ENCODE results near the gene OPN3. TPM values are rescaled to one million over a fixed set of nuclear protein-coding genes. Genes with fewer than 3 reads are reported as not detected.

OPN3 gene
- total RNA-seq, 1 donor from 2014 or later, result 20.0 TPM

DNA sequence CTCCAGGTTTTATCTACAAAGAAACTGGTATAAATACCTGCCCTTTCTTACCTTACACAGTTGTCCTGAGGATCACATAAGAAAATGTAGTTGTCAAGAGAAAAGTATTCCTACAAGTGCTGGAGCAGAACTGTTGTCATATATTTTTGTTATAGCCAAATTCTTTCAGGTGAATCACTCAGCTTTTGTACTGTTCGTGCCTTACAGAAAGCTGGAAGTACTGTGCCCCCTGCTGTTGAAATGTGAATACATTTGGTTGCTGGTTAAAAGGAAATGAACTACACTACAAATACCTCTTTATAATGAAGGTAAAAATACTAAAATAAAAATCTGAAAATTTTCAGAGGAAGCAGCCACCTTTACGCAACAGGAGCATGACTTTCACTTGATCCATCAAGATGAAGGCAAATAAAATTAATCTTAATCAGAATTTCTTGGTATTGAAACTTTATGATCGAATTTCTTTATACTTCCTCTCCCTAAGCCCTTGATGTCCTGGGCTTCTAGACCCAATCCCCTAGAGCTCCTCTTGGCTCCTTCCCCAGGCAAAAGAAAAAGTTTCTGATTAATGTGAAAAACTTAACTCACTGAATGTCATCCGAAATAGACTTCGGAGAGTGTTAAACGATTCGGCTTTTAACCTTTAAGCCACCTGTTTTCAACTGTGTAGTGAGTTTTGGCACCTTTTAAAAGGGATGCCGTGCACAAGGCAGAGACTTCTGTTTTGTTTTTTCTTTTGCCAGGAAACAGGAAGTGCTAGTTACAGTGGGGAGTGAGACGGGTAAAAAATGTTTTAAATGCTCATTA, 12.5 kb downstream of the OPN3 start:
- Mint-ChIP-seq H3K4me3 (ENCODE audit: unreplicated experiment) (no peak overlapping the region), H3K9me3 (ENCODE audit: low read depth) (no peaks in the 10 kb centered on the region), H3K27me3 (ENCODE audit: low read depth) (no peaks in the 10 kb centered on the region), H3K27ac (ENCODE audit: unreplicated experiment) (no peak overlapping the region), H3K4me1 (ENCODE audit: low read depth) (peaks cover 18% of the 10 kb centered on the region), H3K36me3 (ENCODE audit: low read depth) (peaks cover 5% of the 10 kb centered on the region)
- no peak for DNase-seq (ENCODE audit: low spot score)
- TF ChIP-seq, protein P1, sequence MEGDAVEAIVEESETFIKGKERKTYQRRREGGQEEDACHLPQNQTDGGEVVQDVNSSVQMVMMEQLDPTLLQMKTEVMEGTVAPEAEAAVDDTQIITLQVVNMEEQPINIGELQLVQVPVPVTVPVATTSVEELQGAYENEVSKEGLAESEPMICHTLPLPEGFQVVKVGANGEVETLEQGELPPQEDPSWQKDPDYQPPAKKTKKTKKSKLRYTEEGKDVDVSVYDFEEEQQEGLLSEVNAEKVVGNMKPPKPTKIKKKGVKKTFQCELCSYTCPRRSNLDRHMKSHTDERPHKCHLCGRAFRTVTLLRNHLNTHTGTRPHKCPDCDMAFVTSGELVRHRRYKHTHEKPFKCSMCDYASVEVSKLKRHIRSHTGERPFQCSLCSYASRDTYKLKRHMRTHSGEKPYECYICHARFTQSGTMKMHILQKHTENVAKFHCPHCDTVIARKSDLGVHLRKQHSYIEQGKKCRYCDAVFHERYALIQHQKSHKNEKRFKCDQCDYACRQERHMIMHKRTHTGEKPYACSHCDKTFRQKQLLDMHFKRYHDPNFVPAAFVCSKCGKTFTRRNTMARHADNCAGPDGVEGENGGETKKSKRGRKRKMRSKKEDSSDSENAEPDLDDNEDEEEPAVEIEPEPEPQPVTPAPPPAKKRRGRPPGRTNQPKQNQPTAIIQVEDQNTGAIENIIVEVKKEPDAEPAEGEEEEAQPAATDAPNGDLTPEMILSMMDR (IDR thresholded peaks at IDR 0.05), result peak; percentile 83

DNA sequence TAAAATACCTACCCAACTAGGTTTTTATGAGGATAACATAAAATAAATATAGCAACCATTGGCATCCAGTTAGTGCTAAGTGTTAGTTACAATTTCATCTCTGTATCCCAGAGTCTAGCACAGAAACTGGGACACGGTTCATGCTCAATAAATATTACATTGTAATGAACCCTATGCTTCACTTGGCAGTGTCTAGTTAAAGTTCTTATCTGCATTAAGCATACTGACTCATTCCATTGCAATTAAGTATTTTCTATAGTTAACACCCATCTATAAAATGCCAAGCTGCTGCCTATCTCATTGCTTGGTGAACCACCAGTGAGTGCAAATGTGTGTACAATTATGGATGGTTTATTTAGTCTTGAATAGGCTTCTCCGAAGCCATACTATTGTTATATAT, 15.2 kb downstream of the OPN3 start:
- Mint-ChIP-seq H3K36me3 (ENCODE audit: low read depth) (peaks cover 7% of the 10 kb centered on the region), H3K9me3 (ENCODE audit: low read depth) (no peaks in the 10 kb centered on the region), H3K4me3 (ENCODE audit: unreplicated experiment) (no peak overlapping the region), H3K27me3 (ENCODE audit: low read depth) (no peaks in the 10 kb centered on the region), H3K4me1 (ENCODE audit: low read depth) (peaks cover 11% of the 10 kb centered on the region), H3K27ac (ENCODE audit: unreplicated experiment) (no peak overlapping the region)
- DNase-seq (ENCODE audit: low spot score), result no peak
- TF ChIP-seq, protein P1 (IDR thresholded peaks at IDR 0.05), result no peak

DNA sequence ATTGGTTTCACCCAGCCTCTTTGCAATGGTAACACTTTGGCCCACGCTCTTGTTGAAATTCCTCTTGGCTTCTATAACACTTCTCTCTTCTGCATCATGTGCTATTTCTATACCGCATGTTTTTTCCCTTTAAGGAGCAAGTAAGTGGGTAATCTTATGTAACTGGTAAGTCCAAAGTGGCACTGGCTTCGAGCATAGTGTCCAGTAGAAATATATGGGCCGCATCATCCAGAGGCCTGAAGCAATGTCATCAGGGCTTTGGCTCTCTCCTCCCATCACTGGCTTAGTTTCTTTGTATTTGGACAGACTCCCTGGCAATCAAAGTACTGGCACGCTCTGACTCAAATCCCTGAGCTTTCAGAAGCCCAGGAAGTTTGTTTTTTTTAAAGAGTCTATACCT, 17.5 kb downstream of the OPN3 start:
- no peak overlapping the region for H3K4me3 Mint-ChIP-seq (ENCODE audit: unreplicated experiment)
- H3K27me3 Mint-ChIP-seq (ENCODE audit: low read depth), result no peaks in the 10 kb centered on the region
- no peak for DNase-seq (ENCODE audit: low spot score)
- H3K4me1 Mint-ChIP-seq (ENCODE audit: low read depth), result peaks cover 3% of the 10 kb centered on the region
- H3K9me3 Mint-ChIP-seq (ENCODE audit: low read depth), result no peaks in the 10 kb centered on the region
- H3K36me3 Mint-ChIP-seq (ENCODE audit: low read depth), result peaks cover 5% of the 10 kb centered on the region
- TF ChIP-seq, protein P1 (IDR thresholded peaks at IDR 0.05), result no peak
- no peak overlapping the region for H3K27ac Mint-ChIP-seq (ENCODE audit: unreplicated experiment)

DNA sequence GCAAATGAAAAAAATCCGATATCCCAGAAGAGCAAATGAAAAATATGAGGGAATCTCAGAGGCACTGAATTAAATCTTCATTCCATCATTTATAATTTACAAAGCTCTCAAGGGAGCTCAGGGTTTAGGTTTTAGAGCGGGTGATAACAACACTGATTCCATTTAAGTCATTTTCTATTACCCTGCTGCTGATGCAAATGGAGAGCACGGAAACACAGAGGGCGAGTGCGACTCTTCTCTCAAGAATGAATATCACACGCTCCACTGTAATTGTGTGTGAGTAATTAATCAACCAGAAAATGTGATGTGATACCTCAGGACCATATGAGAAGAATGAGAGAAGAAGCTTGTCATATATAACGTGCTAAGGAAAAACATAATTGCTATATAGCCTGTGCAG, 22.7 kb downstream of the OPN3 start:
- no peak overlapping the region for H3K27ac Mint-ChIP-seq (ENCODE audit: unreplicated experiment)
- no peak overlapping the region for H3K4me3 Mint-ChIP-seq (ENCODE audit: unreplicated experiment)
- H3K9me3 Mint-ChIP-seq (ENCODE audit: low read depth), result no peaks in the 10 kb centered on the region
- H3K27me3 Mint-ChIP-seq (ENCODE audit: low read depth), result no peaks in the 10 kb centered on the region
- no peak for DNase-seq (ENCODE audit: low spot score)
- TF ChIP-seq, protein P1 (IDR thresholded peaks at IDR 0.05), result no peak
- peaks cover 24% of the 10 kb centered on the region for H3K4me1 Mint-ChIP-seq (ENCODE audit: low read depth)
- peaks cover 6% of the 10 kb centered on the region for H3K36me3 Mint-ChIP-seq (ENCODE audit: low read depth)

DNA sequence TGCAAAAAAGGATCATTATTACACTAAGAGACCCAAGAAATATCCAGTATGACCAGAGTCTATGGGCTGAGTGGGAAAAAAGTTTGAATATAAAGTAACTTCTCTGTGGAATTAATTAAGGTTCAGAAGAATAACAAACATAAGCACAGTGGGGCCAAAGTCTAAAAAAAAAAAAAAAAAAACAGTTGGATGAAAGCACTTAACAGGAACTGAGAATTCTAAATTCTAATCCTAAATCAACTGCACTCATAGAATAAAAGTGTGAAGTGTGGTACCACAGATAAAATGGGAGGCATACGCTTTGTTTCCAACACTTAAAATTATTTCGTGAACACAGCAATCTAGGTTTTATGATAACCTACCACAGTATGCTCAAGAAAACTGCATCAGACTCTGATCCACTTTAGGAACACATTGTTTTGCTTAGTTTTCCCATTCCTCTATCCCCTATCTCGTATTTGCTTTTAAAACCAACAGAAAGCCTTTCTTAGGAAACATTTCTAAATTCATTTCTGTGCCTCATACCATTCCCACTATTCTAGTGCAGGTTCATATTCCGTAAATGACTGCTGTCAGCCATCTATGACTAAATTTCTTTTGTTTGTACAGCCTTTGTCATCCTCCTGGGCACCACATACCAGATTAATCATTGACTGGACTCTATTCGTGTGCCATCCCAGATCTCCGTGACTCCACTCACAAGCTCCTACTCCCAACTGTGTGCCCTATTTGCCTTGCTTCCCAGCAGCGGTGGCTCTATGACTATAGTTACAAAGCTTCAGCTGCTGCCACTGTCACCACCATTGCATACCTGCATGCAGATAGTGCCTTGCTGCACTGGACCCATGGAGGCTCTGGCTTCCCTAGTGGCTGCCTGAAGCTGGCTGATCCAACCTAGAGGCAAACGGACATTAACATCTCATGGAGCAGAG, 24.9 kb downstream of the OPN3 start:
- no peak overlapping the region for H3K4me3 Mint-ChIP-seq (ENCODE audit: unreplicated experiment)
- peak overlapping the region; percentile 37 for H3K27ac Mint-ChIP-seq (ENCODE audit: unreplicated experiment)
- peaks cover 26% of the 10 kb centered on the region for H3K4me1 Mint-ChIP-seq (ENCODE audit: low read depth)
- TF ChIP-seq, protein P1 (IDR thresholded peaks at IDR 0.05), result no peak
- H3K36me3 Mint-ChIP-seq (ENCODE audit: low read depth), result peaks cover 1% of the 10 kb centered on the region
- DNase-seq (ENCODE audit: low spot score), result no peak
- no peaks in the 10 kb centered on the region for H3K27me3 Mint-ChIP-seq (ENCODE audit: low read depth)
- no peaks in the 10 kb centered on the region for H3K9me3 Mint-ChIP-seq (ENCODE audit: low read depth)
